SK-N-SH treated with all-trans-retinoic acid at 6 μM for 48 hours (cell line): ENCODE results near the gene SUV39H2.

ENCODE experiments used
- PATZ1 ChIP-seq: fragments of 250-450 bp; sonication (Bioruptor Pico); IDR thresholded peaks from 2 replicates; pipeline ENCODE4 v1.8.0; 2020; ENCODE audit warnings: mild to moderate bottlenecking, moderate library complexity, borderline replicate concordance
- ZFP3 ChIP-seq: fragments of 250-450 bp; sonication (Bioruptor Pico); IDR thresholded peaks from 2 replicates; pipeline ENCODE4 v1.5.0; 2020; ENCODE audit warnings: mild to moderate bottlenecking, moderate library complexity
- ZNF8 ChIP-seq: fragments of 450-650 bp; formaldehyde crosslinking; IDR thresholded peaks from 2 replicates; pipeline ENCODE4 v1.5.0; 2020; ENCODE audit warnings: mild to moderate bottlenecking, moderate library complexity

- TF ChIP-seq PATZ1 (CRISPR knock-in tag): no peak
- no peak for TF ChIP-seq ZNF8
- TF ChIP-seq ZFP3 (CRISPR knock-in tag): no peak
These were observed 12.5 kb downstream of the SUV39H2 start for GRCh38 chr10:14891151-14891550.
